ENCODE data around the gene BCL2.

The BCL2 gene

GRCh38 chr18:63107171-63107845, 212.3 kb downstream of the BCL2 start:
- DNase-seq (ENCODE audit: low read depth) = no peak

DNA sequence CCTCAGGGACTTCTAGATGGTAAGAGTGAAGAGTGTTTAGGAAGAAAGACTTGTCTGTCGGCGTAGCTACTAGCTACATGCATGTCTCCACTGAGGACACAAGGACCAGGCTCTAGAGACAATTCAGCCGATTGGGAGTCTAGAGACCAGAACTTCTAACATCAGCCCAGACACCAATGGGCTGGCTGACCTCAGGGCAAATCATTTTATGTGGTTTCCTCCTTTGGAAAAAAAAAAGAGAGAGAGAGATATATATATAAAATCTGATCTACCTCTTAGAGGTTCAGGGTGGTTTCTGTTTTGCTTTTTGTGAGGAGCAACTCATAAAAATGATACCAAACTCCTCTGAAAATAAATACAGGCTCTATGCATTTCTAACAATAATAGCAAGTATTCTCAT, 212.8 kb downstream of the BCL2 start:
- no peak for DNase-seq (ENCODE audit: low read depth)

GRCh38 chr18:63105636-63106316, 213.8 kb downstream of the BCL2 start:
- no peak for DNase-seq (ENCODE audit: low read depth)

DNA sequence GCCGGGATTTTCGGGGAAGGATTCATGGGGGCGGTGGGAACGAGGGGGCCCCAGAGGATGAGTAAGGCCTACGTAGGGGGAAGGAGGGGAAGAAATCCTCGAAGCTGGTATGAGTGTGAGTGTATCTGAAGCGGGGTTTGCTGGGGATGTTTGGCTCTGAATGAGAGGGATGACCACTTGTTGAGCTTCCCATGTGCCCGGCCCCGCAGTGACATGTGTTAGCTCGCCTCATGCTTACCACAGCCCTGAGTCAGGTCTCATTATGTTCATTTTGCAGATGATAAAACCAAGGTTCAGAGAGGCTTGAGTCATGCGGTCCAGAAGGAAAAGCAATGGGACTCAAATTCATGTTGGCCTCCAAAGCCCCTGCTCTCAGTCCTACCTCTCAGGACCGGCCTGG, 214.7 kb downstream of the BCL2 start:
- DNase-seq (ENCODE audit: low read depth) = no peak

- DNase-seq (ENCODE audit: low read depth) = no peak
Measured at GRCh38 chr18:63102941-63103744, 216.4 kb downstream of the BCL2 start.

DNA sequence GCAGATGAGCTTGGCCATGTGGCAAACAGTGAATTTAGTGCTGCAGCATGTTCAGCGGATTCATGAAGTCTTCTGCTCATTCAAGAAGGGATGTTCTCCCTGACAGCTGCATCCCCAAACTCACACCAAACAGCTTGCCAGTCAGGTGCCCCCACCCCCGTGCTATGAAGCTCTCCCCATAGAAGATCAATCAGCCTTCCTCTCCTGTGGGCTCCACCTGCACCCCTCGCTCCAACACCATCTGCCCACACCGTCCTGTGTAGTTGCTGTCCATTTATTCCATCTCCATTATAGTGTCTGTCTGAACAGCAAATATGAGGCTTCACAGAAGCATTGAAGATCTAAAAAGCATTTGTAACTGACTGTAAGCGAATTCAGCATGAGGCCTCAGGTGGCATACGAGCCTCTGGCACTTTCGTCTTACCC, 218.9 kb downstream of the BCL2 start:
- DNase-seq (ENCODE audit: low read depth) = no peak

DNA sequence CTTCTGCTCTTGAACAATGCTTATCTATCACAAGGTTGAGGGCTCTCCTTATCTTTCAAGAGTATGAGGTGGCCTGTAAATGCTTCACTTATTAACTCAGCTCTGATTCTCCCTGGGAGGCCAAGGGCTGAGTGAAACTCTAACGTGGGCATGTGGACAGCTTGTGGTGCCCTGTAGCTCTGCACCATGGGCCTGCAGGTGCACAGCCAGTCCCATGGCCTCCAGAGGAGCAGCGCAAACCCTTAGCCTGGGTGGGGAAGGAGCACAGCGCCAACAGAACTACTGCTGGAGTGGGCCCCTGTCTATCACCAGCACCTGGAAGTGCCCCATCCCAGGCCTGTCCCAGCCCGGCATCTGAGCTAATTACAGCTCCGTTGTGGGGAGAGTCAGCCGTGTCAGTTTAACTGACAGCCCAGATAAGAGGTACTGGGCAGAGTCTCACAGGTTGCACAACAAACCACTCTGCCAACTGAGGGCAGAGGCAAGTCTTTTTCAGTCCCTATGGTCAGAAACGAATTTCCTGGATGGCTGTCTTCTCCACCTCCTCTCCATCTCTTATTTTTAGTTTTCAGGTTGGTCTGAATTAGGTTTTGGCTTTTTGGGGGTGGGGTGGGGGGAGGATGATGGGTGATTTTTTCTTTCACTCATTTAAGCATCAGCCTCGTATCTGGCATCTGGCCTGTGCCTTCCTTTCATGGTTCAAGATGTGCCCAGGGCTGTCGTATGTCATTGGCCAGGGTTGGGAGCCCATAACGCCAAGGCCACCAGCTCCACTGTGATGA, 219.5 kb downstream of the BCL2 start:
- DNase-seq (ENCODE audit: low read depth) = no peak

- DNase-seq (ENCODE audit: low read depth) = no peak
Measured at GRCh38 chr18:63099091-63099840, 220.3 kb downstream of the BCL2 start.

- no peak for DNase-seq (ENCODE audit: low read depth)
Measured at GRCh38 chr18:63098018-63098981, 221.3 kb downstream of the BCL2 start.

- no peak for DNase-seq (ENCODE audit: low read depth)
Measured at GRCh38 chr18:63097178-63097577, 222.4 kb downstream of the BCL2 start.

DNA sequence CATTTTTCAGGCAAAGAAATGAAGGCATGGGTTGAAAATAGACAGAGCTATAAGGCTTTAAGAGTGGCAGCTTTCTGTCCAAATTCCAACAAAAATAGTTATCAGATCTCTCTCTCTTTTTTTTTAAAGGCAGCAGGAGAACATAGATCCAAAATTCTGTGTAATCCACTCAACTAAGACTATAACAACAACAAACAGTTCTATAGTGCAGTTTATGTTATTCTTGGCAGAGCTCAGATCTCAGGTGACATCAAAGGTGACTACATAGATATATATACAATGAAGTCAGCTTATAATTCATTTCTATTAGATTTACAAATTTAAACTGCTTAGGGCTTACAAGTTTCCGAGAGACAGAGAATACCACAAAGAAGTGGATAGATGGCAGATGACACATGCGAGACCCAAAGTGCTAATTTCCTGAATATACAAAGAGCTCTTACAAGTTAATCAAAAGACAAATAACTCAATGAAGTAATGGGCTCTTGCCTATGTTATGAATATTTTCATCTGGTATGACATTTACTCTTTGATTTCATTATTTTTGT, 223.2 kb downstream of the BCL2 start:
- no peak for DNase-seq (ENCODE audit: low read depth)

GRCh38 chr18:63095768-63096167, 223.8 kb downstream of the BCL2 start:
- DNase-seq (ENCODE audit: low read depth) = no peak

GRCh38 chr18:63091671-63092364, 227.8 kb downstream of the BCL2 start:
- DNase-seq (ENCODE audit: low read depth) = no peak

GRCh38 chr18:63090334-63090733, 229.2 kb downstream of the BCL2 start:
- no peak for DNase-seq (ENCODE audit: low read depth)

- DNase-seq (ENCODE audit: low read depth) = no peak
Measured at GRCh38 chr18:63089041-63089440, 230.5 kb downstream of the BCL2 start.

- DNase-seq (ENCODE audit: low read depth) = no peak
Measured at GRCh38 chr18:63088262-63088661, 231.3 kb downstream of the BCL2 start.

- DNase-seq (ENCODE audit: low read depth) = no peak
Measured at GRCh38 chr18:63087421-63088230, 231.9 kb downstream of the BCL2 start.

DNA sequence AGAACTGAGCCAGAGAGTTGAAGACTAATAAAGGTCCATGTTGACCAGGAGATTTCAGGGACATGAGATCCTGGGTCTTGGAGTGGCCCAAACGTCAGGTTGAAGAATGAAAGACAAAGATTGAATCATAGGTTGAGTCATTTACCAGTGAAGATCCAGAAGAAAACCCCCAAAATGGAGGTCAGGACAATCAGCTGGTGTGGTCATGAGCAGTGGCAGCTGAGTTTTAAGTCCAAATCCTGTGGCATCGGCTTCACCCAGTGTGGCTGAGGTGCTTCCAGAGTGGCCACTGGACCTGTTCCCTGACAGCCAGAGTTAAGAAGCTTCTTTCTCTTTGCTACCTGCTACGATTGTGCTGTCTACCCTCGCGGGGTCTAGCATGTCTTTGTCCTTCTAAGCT, 234.0 kb downstream of the BCL2 start:
- DNase-seq (ENCODE audit: low read depth) = no peak

GRCh38 chr18:63084219-63084618, 235.3 kb downstream of the BCL2 start:
- no peak for DNase-seq (ENCODE audit: low read depth)

Measured in stromal cell of bone marrow (primary cell).